Hypothalamus (tissue), 51 donors: ENCODE results near the gene SOCS1.
A peak's percentile ranks its signal among the peaks of the same experiment; 100 is the strongest.
"Not testable (repeated sequence)": the region's sequence is repeated elsewhere in the genome, so short reads cannot be mapped to it uniquely, and the experiment has no call there.

Source experiments
- DNase-seq, 51 donors: peaks; one replicate each; lab custom pipeline; 2025; lab: John Stamatoyannopoulos, UW

Gene SOCS1

GRCh38 chr16:11231367-11231970 is 24.5 kb downstream of the SOCS1 start:
- no peak for DNase-seq

GRCh38 chr16:11229906-11230305 is 26.1 kb downstream of the SOCS1 start:
- DNase-seq, result no peak

DNA sequence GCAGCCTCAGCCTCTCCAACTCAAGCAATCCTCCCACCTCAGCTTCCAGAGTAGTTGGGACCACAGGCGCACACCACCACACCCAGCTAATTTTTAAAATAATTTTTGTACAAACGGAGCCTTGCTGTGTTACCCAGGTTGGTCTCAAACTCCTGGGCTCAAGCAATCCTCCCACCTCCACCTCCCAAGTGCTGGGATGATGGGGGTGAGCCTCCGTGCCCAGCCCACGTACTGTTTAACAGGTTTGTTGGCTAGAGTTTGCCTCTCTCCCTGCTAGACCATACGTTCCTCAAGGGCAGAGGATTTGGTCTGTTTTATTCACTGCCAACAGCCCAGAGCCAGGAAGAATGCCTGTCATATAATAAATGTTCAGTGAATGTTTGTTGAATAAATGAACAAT is 26.6 kb downstream of the SOCS1 start:
- DNase-seq, result no peak

GRCh38 chr16:11225677-11226549 is 30.1 kb downstream of the SOCS1 start:
- DNase-seq, result no peak

DNA sequence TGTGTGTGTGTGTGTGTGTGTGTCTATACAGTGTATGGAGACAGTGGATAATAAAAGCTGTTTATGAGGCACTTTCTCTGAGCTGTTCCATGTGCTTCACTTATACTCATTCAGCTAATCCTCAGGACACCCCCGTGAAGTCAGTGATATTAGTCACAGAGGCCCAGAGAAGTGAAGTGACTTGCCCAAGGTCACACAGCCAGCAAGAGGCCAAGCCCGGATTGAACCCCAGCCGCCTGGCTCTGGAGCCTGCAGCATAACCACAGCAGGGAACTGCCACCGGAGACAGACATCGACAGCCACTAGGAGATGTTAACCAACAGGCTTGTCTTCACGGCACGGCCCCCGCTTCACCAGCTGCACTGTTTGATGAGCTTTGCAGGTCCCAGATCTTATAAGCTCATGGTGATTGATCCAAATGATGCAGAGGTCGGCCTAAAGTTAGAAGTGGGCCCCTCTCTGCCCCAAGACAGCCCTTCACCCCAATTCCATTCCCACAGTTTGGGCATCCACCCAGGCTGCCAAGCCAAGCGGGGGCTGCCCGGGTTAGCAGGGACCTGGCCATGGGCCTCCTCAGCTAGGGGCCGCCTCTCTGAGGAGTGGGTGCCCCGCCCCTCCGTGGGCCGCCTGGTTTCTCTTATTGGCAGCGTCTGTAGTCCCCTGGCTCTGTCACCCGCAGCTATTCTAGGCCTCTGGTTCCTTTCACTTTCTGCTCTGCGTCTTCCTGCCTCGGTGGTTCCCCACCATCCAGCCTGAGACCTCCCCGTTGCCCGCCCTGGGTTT is 30.9 kb downstream of the SOCS1 start:
- DNase-seq, result peak in 1 of 51 donors; percentile 7

- peak in 8 of 51 donors; percentile 3 to 60 (median 14) for DNase-seq
Measured at GRCh38 chr16:11224096-11224893, 31.7 kb downstream of the SOCS1 start.

- not testable (repeated sequence) for DNase-seq
Measured at GRCh38 chr16:11220507-11220906, 35.5 kb downstream of the SOCS1 start.

- DNase-seq, result no peak
Measured at GRCh38 chr16:11219178-11219577, 36.8 kb downstream of the SOCS1 start.

- DNase-seq, result no peak
Measured at GRCh38 chr16:11218604-11218962, 37.4 kb downstream of the SOCS1 start.

- DNase-seq, result no peak
Measured at GRCh38 chr16:11217651-11218603, 38.1 kb downstream of the SOCS1 start.

GRCh38 chr16:11215935-11216556 is 40.0 kb downstream of the SOCS1 start:
- DNase-seq, result no peak

DNA sequence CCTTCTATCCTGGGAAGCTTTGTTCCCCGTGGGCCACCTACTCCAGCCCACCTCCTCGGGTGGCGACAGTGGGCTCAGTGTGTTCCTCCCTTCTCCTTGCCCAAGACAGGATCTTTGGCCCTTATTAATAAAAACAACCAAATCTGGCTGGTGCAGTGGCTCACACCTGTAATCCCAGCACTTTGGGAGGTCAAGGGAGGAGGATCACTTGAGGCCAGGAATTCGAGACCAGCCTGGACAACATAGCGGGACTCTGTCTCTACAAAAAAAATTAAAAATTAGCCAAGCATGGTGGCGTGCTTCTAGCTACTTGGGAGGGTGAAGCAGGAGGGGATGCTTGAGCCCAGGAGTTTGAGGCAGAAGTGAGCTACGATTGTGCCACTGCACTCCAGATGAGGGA is 42.2 kb downstream of the SOCS1 start:
- no peak for DNase-seq

DNA sequence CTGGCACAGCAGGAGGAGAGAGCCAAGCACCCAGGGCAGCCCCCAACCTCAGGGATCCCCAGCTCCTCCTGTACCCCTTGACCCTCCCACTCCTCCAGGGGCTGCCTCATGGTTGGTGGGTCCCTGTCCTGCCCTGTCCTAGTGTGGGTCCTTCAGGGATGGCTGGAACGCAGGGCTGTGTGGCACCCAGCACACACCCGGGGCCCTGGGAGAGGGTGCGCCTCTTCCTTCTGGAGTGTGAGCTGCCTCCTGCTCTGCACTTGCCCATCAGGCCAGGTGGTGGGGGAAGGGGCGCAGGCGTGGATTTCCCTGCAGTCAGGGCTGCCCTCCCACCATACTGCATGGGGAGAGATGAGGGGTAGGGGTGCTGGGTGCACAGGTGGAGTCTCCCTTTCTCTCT is 42.6 kb downstream of the SOCS1 start:
- DNase-seq, result no peak

- DNase-seq, result no peak
Measured at GRCh38 chr16:11212798-11213196, 43.2 kb downstream of the SOCS1 start.

- DNase-seq, result no peak
Measured at GRCh38 chr16:11211977-11212797, 43.8 kb downstream of the SOCS1 start.

DNA sequence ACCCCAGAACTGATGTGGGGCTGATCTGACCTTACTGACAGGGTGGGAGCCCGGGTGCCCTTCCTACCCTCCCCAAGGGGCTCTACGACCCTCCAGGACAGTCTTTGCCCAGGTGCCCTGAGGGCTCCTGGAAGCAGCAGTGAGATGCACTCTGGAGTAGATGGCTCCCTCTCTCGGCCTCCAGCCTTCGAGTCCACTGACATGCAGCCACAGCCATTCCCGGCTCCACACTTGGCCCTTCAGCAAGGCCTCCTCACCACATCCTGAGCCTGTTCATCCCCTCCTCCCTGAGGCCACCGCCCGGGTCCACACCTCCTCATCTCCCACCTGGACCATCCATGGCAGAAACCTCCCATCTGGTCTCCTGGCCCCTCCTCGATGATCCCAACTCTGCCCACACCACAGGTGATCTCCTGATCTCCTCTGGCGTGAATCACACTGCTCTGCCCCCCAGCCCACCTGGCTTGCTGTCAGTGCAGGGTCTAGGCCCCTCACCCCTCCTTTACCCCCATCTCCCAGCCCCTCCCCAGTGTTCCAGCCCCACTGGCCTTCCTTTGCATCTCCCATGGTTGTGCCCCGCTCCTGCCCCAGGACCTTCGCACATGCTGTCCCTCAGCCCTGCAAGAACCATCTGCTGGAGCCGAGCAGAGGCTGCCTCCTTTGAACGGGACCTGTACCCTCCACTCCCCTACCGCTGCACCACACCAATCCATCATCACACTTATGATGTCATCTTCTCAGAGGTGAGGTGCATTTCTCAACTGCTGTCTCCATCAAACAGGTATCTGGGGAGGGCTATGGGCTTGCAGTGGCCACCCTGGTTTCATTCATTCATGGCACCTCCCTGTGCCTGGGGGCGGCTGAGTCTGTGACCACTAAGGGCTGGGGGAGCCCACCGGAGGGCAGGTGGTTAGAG is 44.7 kb downstream of the SOCS1 start:
- no peak for DNase-seq

DNA sequence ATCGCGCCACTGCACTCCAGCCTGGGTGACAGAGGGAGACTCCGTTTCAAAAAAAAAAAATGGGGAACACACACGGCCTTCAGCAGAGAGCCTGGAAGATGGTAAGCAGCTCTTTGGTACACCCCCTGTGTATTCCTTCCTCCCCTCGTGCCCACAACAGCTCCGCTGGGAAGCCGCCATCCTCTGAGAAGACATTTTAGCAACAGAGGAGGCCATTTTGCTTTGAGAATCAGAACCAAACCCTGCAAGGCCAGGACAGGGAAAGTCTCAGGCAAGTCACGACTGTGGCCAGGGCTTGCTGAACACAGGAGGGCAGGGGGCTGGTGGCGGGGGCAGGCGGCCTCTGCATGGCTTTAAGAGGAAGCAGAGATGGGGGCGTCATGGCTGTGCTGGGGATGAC is 45.7 kb downstream of the SOCS1 start:
- no peak for DNase-seq
